Natural killer cell (primary cell): ENCODE data around the gene MMRN1. TPM values are rescaled to one million over a fixed set of nuclear protein-coding genes. Genes with fewer than 3 reads are reported as not detected.

ENCODE experiments used
- ATAC-seq, 3 donors: fragments of 150-1000 bp in 2 of 3; fragments of 200-7000 bp in 1 of 3; cut with Tn5 transposase; 1 replicate in 1 of 3; 2 replicates in 2 of 3; pipeline ENCODE4 v1.10.0; 2021; ENCODE audit warnings: mild to moderate bottlenecking in 2 of 3, moderate library complexity in 2 of 3
- DNase-seq, 2 donors: peaks; one replicate each; pipeline versions ENCODE4 v3.0.0 to v3.0.0-alpha.2; 2013 to 2021; ENCODE audit warnings: mixed read lengths in 1 of 2
- H3K27ac ChIP-seq: one replicate; pipeline ENCODE4 v1.5.1; 2013; ENCODE audit warnings: mild to moderate bottlenecking, low read length
- H3K27me3 ChIP-seq: one replicate; pipeline ENCODE4 v1.6.1; 2013; ENCODE audit warnings: low read length; ENCODE audit not compliant: control insufficient read depth, insufficient read depth
- H3K36me3 ChIP-seq: one replicate; pipeline ENCODE4 v1.6.1; 2013; ENCODE audit warnings: low read length; ENCODE audit not compliant: control insufficient read depth, insufficient read depth
- H3K4me1 ChIP-seq: one replicate; pipeline ENCODE4 v1.6.1; 2013; ENCODE audit warnings: low read length; ENCODE audit not compliant: control insufficient read depth, insufficient read depth
- H3K4me3 ChIP-seq: one replicate; pipeline ENCODE4 v1.5.1; 2013; ENCODE audit warnings: low read length
- H3K9me3 ChIP-seq: one replicate; pipeline ENCODE4 v1.6.1; 2013; ENCODE audit warnings: low read length; ENCODE audit not compliant: control insufficient read depth, insufficient read depth
- H3K27ac Mint-ChIP-seq, 2 donors: one replicate each; pipeline ENCODE4 v1.8.0; 2022; ENCODE audit warnings: mild to moderate bottlenecking in 2 of 2, mixed read lengths in 2 of 2, moderate library complexity in 1 of 2
- H3K27me3 Mint-ChIP-seq, 2 donors: one replicate each; pipeline ENCODE4 v1.8.0; 2022; ENCODE audit warnings: low read depth in 2 of 2, mixed read lengths in 2 of 2
- H3K36me3 Mint-ChIP-seq: one replicate; pipeline ENCODE4 v1.8.0; 2022; ENCODE audit warnings: mixed read lengths
- H3K4me1 Mint-ChIP-seq, 2 donors: one replicate each; pipeline ENCODE4 v1.8.0; 2022; ENCODE audit warnings: mixed read lengths in 2 of 2
- H3K4me3 Mint-ChIP-seq: one replicate; pipeline ENCODE4 v1.8.0; 2022; ENCODE audit warnings: mild to moderate bottlenecking, moderate library complexity, mixed read lengths
- H3K9me3 Mint-ChIP-seq, 2 donors: one replicate each; pipeline ENCODE4 v1.8.0; 2022; ENCODE audit warnings: mixed read lengths in 2 of 2
- WGBS: methylation state at CpG from one replicate; pipeline ENCODE4 v1.1.7; 2013; ENCODE audit warnings: missing lambda C conversion rate; ENCODE audit not compliant: insufficient coverage; 5-methylcytosine and 5-hydroxymethylcytosine counted together
- intact Hi-C: fragments of 100-400 bp; cut with micrococcal nuclease; formaldehyde crosslinking; loops from one replicate; pipeline ENCODE4 v1.14.2; 2022
- total RNA-seq, 4 donors: library from RNA; stranded (reverse); fragments of 120-200 nt in 1 of 4; gene quantifications; one replicate each; pipeline versions ENCODE4 v1.2.3 to v1.2.4, GENCODE V29; 2013 to 2022
- TF ChIP-seq, protein P1 (sequence below): fragments of 200-600 bp; IDR thresholded peaks from one replicate; pipeline ENCODE4 v1.8.0; 2022; ENCODE audit warnings: antibody characterized with exemption

The MMRN1 gene
- total RNA-seq, 3 donors from 2014 or later (not counting 1 experiment from before 2014, with no cell fraction given): 1.2 to 2.0 (median 1.8) TPM

DNA sequence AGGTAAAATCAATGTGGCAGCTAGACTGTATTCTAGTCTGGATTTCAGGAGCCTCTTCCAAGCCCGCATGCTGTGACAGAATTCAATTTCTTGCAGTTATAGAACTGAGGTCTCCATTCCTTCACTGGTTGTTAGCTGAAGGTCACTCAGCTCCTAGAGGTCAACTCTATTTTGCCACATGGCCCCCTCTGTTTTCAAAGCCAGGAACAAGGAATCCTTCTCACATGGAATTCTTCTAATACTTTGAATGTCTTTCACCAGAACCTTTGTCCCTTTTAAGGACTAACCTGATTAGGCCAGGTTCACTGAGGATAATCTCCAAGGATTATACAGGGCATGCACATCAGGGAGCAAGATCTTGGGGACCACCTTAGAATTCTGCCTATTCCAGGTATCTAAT lies 23.4 kb upstream of the MMRN1 start:
- 96% methylated on average over 1 of the region's 1 CpG for WGBS
- H3K27me3 ChIP-seq: no peaks in the 10 kb centered on the region
- TF ChIP-seq, protein P1, sequence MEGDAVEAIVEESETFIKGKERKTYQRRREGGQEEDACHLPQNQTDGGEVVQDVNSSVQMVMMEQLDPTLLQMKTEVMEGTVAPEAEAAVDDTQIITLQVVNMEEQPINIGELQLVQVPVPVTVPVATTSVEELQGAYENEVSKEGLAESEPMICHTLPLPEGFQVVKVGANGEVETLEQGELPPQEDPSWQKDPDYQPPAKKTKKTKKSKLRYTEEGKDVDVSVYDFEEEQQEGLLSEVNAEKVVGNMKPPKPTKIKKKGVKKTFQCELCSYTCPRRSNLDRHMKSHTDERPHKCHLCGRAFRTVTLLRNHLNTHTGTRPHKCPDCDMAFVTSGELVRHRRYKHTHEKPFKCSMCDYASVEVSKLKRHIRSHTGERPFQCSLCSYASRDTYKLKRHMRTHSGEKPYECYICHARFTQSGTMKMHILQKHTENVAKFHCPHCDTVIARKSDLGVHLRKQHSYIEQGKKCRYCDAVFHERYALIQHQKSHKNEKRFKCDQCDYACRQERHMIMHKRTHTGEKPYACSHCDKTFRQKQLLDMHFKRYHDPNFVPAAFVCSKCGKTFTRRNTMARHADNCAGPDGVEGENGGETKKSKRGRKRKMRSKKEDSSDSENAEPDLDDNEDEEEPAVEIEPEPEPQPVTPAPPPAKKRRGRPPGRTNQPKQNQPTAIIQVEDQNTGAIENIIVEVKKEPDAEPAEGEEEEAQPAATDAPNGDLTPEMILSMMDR: no peak
- intact Hi-C loops: no loop called here
- no peak overlapping the region for H3K4me3 ChIP-seq
- H3K4me1 ChIP-seq: no peaks in the 10 kb centered on the region
- H3K36me3 ChIP-seq: no peaks in the 10 kb centered on the region
- Mint-ChIP-seq H3K27me3 (peaks cover 0 to 5% of the 10 kb centered on the region in 2 donors), H3K4me3 (no peak overlapping the region), H3K36me3 (no peaks in the 10 kb centered on the region), H3K9me3 (no peaks in the 10 kb centered on the region), H3K4me1 (peaks cover 0 to 2% of the 10 kb centered on the region in 2 donors), H3K27ac (no peak overlapping the region)
- ATAC-seq: no peak
- DNase-seq: no peak
- no peaks in the 10 kb centered on the region for H3K9me3 ChIP-seq
- H3K27ac ChIP-seq: no peak overlapping the region

DNA sequence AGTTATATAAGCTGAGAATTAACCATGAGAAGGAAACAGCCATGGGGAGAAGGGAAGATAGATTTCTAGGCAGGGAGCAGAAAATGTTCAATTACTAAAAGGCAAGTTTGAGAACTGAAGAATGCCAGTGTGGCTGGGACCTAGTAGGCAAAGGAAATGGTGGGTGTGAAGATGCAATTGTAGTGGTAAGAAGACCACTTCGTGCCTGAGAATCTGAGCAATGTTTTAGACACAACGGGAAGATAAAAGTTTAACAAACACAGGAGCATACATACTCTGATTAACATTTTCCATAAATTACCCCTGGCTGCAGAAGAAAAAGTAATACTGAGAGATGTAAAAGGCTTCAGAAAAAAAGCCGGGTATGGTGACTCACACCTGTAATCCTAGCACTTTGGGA lies 18.1 kb upstream of the MMRN1 start:
- Mint-ChIP-seq H3K27ac (no peak overlapping the region), H3K36me3 (no peaks in the 10 kb centered on the region), H3K4me3 (no peak overlapping the region), H3K27me3 (peaks cover 0 to 3% of the 10 kb centered on the region in 2 donors), H3K9me3 (no peaks in the 10 kb centered on the region), H3K4me1 (peaks cover 0 to 6% of the 10 kb centered on the region in 2 donors)
- H3K4me1 ChIP-seq: no peaks in the 10 kb centered on the region
- no peaks in the 10 kb centered on the region for H3K27me3 ChIP-seq
- WGBS: 54% methylated on average over 2 of the region's 3 CpGs
- no peaks in the 10 kb centered on the region for H3K36me3 ChIP-seq
- DNase-seq (no peak), ATAC-seq (no peak)
- H3K4me3 ChIP-seq: no peak overlapping the region
- intact Hi-C loops: no loop called here
- TF ChIP-seq, protein P1: no peak
- no peaks in the 10 kb centered on the region for H3K9me3 ChIP-seq
- no peak overlapping the region for H3K27ac ChIP-seq

DNA sequence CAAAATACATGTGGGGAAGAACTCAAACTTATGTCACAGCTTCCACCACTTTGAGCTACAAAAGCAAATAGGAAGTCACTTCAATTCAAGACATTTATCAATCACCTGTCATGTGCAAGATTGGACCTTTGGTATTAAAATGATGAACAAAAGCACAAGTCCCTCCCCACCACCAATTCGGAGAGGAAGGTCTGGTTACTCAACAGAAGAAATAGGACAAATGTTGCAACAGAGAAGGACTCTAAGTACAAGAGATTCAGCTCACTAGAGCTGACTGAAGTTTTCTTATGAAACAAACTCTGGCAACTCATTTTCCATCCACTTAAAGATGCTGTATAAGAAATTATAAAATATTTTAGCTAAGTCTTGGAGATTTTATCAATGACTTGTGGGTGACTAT lies 16.0 kb upstream of the MMRN1 start:
- DNase-seq (no peak), ATAC-seq (no peak)
- H3K27me3 ChIP-seq: no peaks in the 10 kb centered on the region
- H3K4me1 ChIP-seq: no peaks in the 10 kb centered on the region
- H3K4me3 Mint-ChIP-seq: no peak overlapping the region
- no peak overlapping the region for H3K4me3 ChIP-seq
- H3K27ac ChIP-seq: no peak overlapping the region
- H3K36me3 Mint-ChIP-seq: no peaks in the 10 kb centered on the region
- peaks cover 0 to 6% of the 10 kb centered on the region in 2 donors for H3K4me1 Mint-ChIP-seq
- peaks cover 3 to 8% of the 10 kb centered on the region in 2 donors for H3K27me3 Mint-ChIP-seq
- no CpG with 5 or more reads among the region's 1 CpG for WGBS
- H3K27ac Mint-ChIP-seq: no peak overlapping the region
- H3K9me3 ChIP-seq: no peaks in the 10 kb centered on the region
- no peaks in the 10 kb centered on the region for H3K9me3 Mint-ChIP-seq
- TF ChIP-seq, protein P1: no peak
- intact Hi-C loops: no loop called here
- H3K36me3 ChIP-seq: no peaks in the 10 kb centered on the region

DNA sequence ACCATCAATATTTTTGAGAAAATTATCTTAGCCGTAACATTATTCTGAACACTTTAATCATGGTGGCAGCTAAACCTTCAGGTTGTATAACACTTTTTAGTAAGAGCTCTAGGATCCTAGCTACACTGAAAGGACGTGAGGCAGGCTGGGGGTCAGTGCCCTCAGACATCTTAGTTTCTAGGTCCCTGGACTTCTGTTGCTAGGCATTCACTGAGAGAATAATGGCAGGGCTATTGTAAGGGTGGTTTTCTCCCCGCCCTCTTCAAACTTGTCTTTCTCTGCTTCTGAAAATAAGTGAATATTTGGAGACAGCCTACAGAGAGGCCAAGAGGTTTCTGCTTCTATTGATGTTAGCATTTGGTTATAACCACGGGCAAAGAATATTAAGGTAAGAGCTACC lies 15.4 kb upstream of the MMRN1 start:
- Mint-ChIP-seq H3K27me3 (peaks cover 3 to 8% of the 10 kb centered on the region in 2 donors), H3K9me3 (no peaks in the 10 kb centered on the region), H3K4me3 (no peak overlapping the region), H3K36me3 (no peaks in the 10 kb centered on the region), H3K27ac (no peak overlapping the region), H3K4me1 (peaks cover 0 to 6% of the 10 kb centered on the region in 2 donors)
- TF ChIP-seq, protein P1: no peak
- Histone ChIP-seq H3K4me3 (no peak overlapping the region), H3K36me3 (no peaks in the 10 kb centered on the region), H3K9me3 (no peaks in the 10 kb centered on the region), H3K27me3 (no peaks in the 10 kb centered on the region), H3K4me1 (no peaks in the 10 kb centered on the region), H3K27ac (no peak overlapping the region)
- intact Hi-C loops: no loop called here
- DNase-seq (no peak), ATAC-seq (no peak)
- WGBS: 89% methylated on average over 4 of the region's 4 CpGs
